Erythroblast (primary cell): Measurements from ENCODE around the gene EXOC3.

ENCODE experiments used
- GATA1 ChIP-seq: IDR thresholded peaks from 2 replicates; pipeline ENCODE4 v1.6.1; 2011; ENCODE audit warnings: low read depth, mild to moderate bottlenecking, control low read depth, low read length, moderate library complexity
- POLR2A ChIP-seq: IDR thresholded peaks from 2 replicates; pipeline ENCODE4 v1.6.1; 2011; ENCODE audit warnings: mild to moderate bottlenecking, low read length

DNA sequence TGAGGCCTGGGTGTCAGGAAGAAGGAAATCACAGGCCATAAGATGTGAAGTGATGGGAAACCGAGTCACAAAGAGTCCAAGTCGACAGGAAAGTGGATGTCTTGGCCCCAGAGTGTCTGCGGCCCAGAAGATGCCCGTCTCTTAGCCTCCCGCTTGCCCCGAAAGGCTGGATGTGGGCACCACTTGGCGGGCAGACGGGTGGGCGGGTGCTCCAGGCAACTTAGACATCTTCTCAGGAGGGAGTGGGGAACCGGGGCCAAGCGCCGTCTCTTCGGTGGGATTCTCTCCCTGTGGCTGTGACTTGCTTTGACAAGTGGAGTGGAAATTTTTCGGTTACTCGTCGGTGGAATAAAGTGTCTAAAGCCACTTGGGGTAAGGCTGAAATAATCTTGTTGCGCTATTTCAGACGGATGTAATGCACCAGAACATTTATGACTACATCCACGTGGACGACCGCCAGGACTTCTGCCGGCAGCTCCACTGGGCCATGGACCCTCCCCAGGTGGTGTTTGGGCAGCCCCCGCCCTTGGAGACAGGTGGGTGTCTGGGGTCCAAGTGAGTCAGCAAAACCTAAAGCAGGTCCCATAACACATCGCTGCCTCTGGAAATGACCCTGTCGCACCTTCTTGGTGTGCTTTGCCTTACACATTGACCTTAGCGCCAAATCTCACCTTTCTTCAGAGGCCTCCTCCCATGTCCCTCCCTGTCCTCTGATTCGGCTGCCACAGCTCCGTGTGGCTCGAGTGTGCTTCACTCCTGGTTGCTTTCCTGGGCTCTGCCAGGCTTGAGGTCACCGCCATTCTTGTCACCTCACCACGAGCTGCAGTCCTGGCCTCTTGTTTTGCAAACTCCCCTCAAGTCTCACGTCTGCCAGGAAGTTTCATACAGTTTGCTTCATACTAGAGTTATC, 20.4 kb upstream of the EXOC3 start:
- TF ChIP-seq POLR2A (no peak), GATA1 (no peak)
